Measurements from ENCODE around the gene RNU6-9. TPM values are rescaled to one million over a fixed set of nuclear protein-coding genes. Genes with fewer than 3 reads are reported as not detected.
A peak's percentile ranks its signal among the peaks of the same experiment; 100 is the strongest.
"Not testable (repeated sequence)": the region's sequence is repeated elsewhere in the genome, so short reads cannot be mapped to it uniquely, and the experiment has no call there.

Gene RNU6-9
- total RNA-seq, 4 donors from 2014 or later, result not detected

- H3K27ac ChIP-seq, result no peak overlapping the region
- intact Hi-C loops (cut with DNase I; ENCODE audit: low total_unique reads), result no loop called here
- no peak for TF ChIP-seq CTCF (IDR thresholded peaks at IDR 0.05)
- TF ChIP-seq POLR2A (IDR thresholded peaks at IDR 0.05), result no peak
- H3K4me1 ChIP-seq, result no peaks in the 10 kb centered on the region
- no peak for DNase-seq
- no peaks in the 10 kb centered on the region for H3K36me3 ChIP-seq
- H3K9me3 ChIP-seq, result no peaks in the 10 kb centered on the region
- no peak overlapping the region for H3K4me3 ChIP-seq
- H3K27me3 ChIP-seq, result no peaks in the 10 kb centered on the region
These were observed 4.5 kb upstream of the RNU6-9 start for GRCh38 chr19:888581-889385.

GRCh38 chr19:889662-890295, 3.5 kb upstream of the RNU6-9 start:
- TF ChIP-seq POLR2A (IDR thresholded peaks at IDR 0.05) (no peak), CTCF (IDR thresholded peaks at IDR 0.05) (no peak)
- intact Hi-C loops (cut with DNase I; ENCODE audit: low total_unique reads), result no loop called here
- H3K36me3 ChIP-seq, result no peaks in the 10 kb centered on the region

GRCh38 chr19:890831-891230, 2.5 kb upstream of the RNU6-9 start:
- H3K36me3 ChIP-seq, result no peaks in the 10 kb centered on the region
- no peaks in the 10 kb centered on the region for H3K27me3 ChIP-seq
- intact Hi-C loops (cut with DNase I; ENCODE audit: low total_unique reads), result no loop called here

More at GRCh38 chr19:889662-890295, 3.5 kb upstream of the RNU6-9 start:
- H3K9me3 ChIP-seq, result no peaks in the 10 kb centered on the region
- H3K27me3 ChIP-seq, result no peaks in the 10 kb centered on the region
- no peak overlapping the region for H3K27ac ChIP-seq
- no peak for DNase-seq
- H3K4me1 ChIP-seq, result no peaks in the 10 kb centered on the region
- H3K4me3 ChIP-seq, result no peak overlapping the region

GRCh38 chr19:891421-892200, 1.7 kb upstream of the RNU6-9 start:
- H3K36me3 ChIP-seq; H3K4me1 ChIP-seq; H3K9me3 ChIP-seq; H3K27me3 ChIP-seq; DNase-seq; intact Hi-C loops (cut with DNase I; ENCODE audit: low total_unique reads): not testable (repeated sequence)
- H3K4me3 ChIP-seq, result peak overlapping the region; percentile 70 to 89
- peak overlapping the region in 1 of 2 donors; percentile 90 for H3K27ac ChIP-seq

More at GRCh38 chr19:890831-891230, 2.5 kb upstream of the RNU6-9 start:
- TF ChIP-seq POLR2A (IDR thresholded peaks at IDR 0.05) (no peak), CTCF (IDR thresholded peaks at IDR 0.05) (no peak)
- Histone ChIP-seq H3K9me3 (no peaks in the 10 kb centered on the region), H3K27ac (no peak overlapping the region), H3K4me3 (no peak overlapping the region), H3K4me1 (no peaks in the 10 kb centered on the region)
- DNase-seq, result no peak

- TF ChIP-seq POLR2A (IDR thresholded peaks at IDR 0.05) (no peak), CTCF (IDR thresholded peaks at IDR 0.05) (no peak)
- peak overlapping the region; percentile 90 to 93 for H3K27ac ChIP-seq
- no peaks in the 10 kb centered on the region for H3K4me1 ChIP-seq
- no peaks in the 10 kb centered on the region for H3K27me3 ChIP-seq
- no peaks in the 10 kb centered on the region for H3K9me3 ChIP-seq
- intact Hi-C loops (cut with DNase I; ENCODE audit: low total_unique reads), result no loop called here
- no peaks in the 10 kb centered on the region for H3K36me3 ChIP-seq
- peak overlapping the region; percentile 70 to 89 for H3K4me3 ChIP-seq
- no peak for DNase-seq
These were observed 916 bp upstream of the RNU6-9 start for GRCh38 chr19:892243-892893.

Data from uterus (tissue), 4 donors.